ENCODE measurements around the gene GSG1L. TPM values are rescaled to one million over a fixed set of nuclear protein-coding genes. Genes with fewer than 3 reads are reported as not detected.
A peak's percentile ranks its signal among the peaks of the same experiment; 100 is the strongest.

The GSG1L gene
- total RNA-seq, 1 donor from 2014 or later: not detected

DNA sequence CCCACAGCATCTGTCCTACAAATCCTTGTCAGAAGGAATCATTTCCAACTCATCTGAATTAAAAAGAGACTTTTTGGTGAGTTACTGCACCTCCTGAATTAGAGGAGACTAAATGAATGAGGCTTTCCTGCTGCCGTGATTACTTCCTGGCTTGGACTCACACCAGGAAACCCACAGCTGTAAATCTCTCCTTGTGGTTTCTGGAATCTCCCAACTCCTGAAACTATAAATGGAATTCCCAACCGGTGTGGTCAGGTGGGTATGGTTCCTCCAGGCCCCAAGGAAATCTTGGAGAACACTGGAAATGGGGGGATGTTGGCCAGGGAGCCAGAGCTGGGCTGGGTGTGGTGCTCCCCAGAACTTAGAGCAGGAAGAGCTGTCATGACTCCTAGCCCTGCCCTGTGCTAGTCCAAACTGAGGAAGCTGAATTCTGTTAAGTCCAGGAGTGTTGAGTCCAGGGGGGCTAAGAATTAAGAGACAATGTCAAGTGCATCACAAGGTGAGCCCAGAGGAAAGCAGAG is 216.4 kb downstream of the GSG1L start:
- no peaks in the 10 kb centered on the region for H3K36me3 Mint-ChIP-seq (ENCODE audit: low read depth)
- H3K9me3 Mint-ChIP-seq: no peaks in the 10 kb centered on the region
- DNase-seq (ENCODE audit: low read depth, low spot score): no peak
- no peak overlapping the region for H3K4me3 Mint-ChIP-seq
- TF ChIP-seq, protein P1, sequence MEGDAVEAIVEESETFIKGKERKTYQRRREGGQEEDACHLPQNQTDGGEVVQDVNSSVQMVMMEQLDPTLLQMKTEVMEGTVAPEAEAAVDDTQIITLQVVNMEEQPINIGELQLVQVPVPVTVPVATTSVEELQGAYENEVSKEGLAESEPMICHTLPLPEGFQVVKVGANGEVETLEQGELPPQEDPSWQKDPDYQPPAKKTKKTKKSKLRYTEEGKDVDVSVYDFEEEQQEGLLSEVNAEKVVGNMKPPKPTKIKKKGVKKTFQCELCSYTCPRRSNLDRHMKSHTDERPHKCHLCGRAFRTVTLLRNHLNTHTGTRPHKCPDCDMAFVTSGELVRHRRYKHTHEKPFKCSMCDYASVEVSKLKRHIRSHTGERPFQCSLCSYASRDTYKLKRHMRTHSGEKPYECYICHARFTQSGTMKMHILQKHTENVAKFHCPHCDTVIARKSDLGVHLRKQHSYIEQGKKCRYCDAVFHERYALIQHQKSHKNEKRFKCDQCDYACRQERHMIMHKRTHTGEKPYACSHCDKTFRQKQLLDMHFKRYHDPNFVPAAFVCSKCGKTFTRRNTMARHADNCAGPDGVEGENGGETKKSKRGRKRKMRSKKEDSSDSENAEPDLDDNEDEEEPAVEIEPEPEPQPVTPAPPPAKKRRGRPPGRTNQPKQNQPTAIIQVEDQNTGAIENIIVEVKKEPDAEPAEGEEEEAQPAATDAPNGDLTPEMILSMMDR (conservative IDR thresholded peaks at IDR 0.05): no peak
- H3K4me1 Mint-ChIP-seq: peaks cover 28% of the 10 kb centered on the region
- H3K27me3 Mint-ChIP-seq (ENCODE audit: low read depth): peaks cover 8% of the 10 kb centered on the region
- no peak overlapping the region for H3K27ac Mint-ChIP-seq (ENCODE audit: unreplicated experiment)

- Mint-ChIP-seq H3K4me3 (no peak overlapping the region), H3K27me3 (ENCODE audit: low read depth) (no peaks in the 10 kb centered on the region), H3K36me3 (ENCODE audit: low read depth) (no peaks in the 10 kb centered on the region), H3K9me3 (no peaks in the 10 kb centered on the region), H3K27ac (ENCODE audit: unreplicated experiment) (peak overlapping the region; percentile 27), H3K4me1 (peaks cover 28% of the 10 kb centered on the region)
- DNase-seq (ENCODE audit: low read depth, low spot score): no peak
- TF ChIP-seq, protein P1 (conservative IDR thresholded peaks at IDR 0.05): no peak
These were observed 218.7 kb downstream of the GSG1L start for GRCh38 chr16:27844826-27845225.

- no peak overlapping the region for H3K4me3 Mint-ChIP-seq
- no peaks in the 10 kb centered on the region for H3K9me3 Mint-ChIP-seq
- TF ChIP-seq, protein P1 (conservative IDR thresholded peaks at IDR 0.05): no peak
- peaks cover 28% of the 10 kb centered on the region for H3K4me1 Mint-ChIP-seq
- no peak overlapping the region for H3K27ac Mint-ChIP-seq (ENCODE audit: unreplicated experiment)
- no peaks in the 10 kb centered on the region for H3K36me3 Mint-ChIP-seq (ENCODE audit: low read depth)
- no peaks in the 10 kb centered on the region for H3K27me3 Mint-ChIP-seq (ENCODE audit: low read depth)
- DNase-seq (ENCODE audit: low read depth, low spot score): no peak
These were observed 219.7 kb downstream of the GSG1L start for GRCh38 chr16:27843800-27844199.

- Mint-ChIP-seq H3K27ac (ENCODE audit: unreplicated experiment) (no peak overlapping the region), H3K4me1 (peaks cover 25% of the 10 kb centered on the region), H3K27me3 (ENCODE audit: low read depth) (peaks cover 3% of the 10 kb centered on the region), H3K9me3 (peaks cover under 1% of the 10 kb centered on the region), H3K36me3 (ENCODE audit: low read depth) (no peaks in the 10 kb centered on the region), H3K4me3 (no peak overlapping the region)
- no peak for DNase-seq (ENCODE audit: low read depth, low spot score)
- TF ChIP-seq, protein P1 (conservative IDR thresholded peaks at IDR 0.05): no peak
These were observed 221.6 kb downstream of the GSG1L start for GRCh38 chr16:27841911-27842310.

DNA sequence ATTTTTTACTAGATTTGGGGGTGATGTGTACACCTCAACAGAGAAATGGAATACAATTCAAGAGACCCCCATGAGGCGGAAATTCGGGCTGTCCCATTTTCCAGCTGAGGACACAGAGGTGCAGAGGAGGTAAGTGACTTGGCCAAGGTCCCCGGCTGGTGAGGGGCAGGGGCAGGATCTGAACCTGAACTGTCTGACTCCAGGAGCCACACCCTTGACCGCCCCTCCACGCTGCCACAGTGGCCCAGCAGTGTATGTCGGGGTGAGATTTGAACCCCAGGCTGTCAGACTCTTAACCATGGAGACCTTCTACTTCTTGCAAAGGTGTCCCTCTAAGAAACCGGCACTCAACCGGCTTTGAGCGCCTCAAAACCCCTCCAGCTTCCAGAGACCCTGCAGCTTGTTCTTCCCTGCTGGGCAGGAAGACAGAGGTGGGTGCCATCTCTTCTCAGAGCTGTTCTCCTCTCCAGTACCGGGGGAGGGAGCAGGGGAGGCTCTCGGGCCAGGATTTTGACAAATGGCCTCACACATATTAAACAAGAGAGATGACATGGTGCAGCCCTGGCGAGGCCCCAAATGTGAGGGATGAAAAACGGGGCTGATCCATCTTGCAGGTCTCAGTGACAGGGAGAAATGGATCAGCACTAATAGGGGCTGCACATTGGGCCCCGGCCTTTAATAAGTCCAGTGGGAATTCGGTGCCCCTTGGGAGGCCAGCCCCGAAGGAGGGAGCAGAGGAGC is 222.3 kb downstream of the GSG1L start:
- H3K4me3 Mint-ChIP-seq: no peak overlapping the region
- TF ChIP-seq, protein P1 (conservative IDR thresholded peaks at IDR 0.05): no peak
- no peak overlapping the region for H3K27ac Mint-ChIP-seq (ENCODE audit: unreplicated experiment)
- H3K27me3 Mint-ChIP-seq (ENCODE audit: low read depth): peaks cover 10% of the 10 kb centered on the region
- H3K36me3 Mint-ChIP-seq (ENCODE audit: low read depth): no peaks in the 10 kb centered on the region
- peaks cover 5% of the 10 kb centered on the region for H3K9me3 Mint-ChIP-seq
- DNase-seq (ENCODE audit: low read depth, low spot score): no peak
- H3K4me1 Mint-ChIP-seq: peaks cover 25% of the 10 kb centered on the region

All from neural crest cell (in vitro differentiated cells).